ENCODE results near the gene ZFP3. TPM values are rescaled to one million over a fixed set of nuclear protein-coding genes. Genes with fewer than 3 reads are reported as not detected.

The ZFP3 gene
- total RNA-seq = 1.00 and 2.2 TPM in 2 replicates

DNA sequence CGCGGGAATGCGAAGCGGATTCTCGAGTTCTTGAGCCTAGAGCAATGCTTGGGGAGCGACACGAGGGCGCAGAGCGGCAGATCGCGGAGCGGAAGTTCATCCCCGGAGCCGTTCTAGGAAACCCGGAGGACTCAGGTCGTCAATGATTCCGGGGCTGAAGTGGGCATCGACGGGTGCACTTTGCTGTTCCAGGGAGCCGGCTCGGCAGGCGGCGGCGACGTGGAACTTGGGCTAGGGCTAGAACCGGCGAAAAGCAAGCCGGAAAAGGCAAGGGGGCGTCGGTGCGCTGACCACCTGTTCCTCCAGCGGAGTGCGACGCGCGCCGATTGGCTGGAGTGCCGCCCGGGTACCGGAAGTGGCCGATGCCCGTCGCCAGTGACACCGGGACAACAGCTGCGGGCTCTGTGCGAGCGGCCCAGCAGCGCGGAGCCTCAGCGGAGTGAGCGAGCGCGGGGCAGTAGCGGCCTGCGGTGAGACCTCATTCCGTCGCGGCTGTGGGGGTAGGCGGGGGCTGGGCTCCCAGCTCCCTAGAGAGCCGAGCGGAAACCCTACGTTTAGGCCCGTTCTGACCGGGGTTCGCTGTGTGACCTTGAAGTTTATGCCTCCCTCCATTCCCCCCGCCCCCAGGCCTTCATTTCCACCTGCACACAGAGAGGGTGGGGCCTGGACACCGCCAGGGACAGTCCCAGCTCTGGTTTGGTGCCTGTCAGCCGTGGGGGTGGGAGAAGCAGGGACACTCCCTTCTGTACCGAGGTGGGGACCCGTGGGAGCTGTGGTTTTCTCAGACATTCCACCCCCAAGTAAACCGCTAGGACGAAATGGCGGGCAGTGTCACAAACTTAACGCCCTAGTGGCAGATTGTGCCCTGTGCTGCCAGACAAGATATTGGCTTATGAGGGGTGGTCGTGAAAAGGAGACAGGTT, at the start of gene ZFP3:
Gene ZFP3 (plus strand): TSS at position 362 of the 923 bp plus-strand sequence. CDS start 13,038 bp downstream, outside the sequence.

GRCh38 chr17:5035315-5035714, 43.0 kb upstream of the ZFP3 start, which contains the start of gene SLC52A1:
Gene SLC52A1 (minus strand): TSS chr17:5035426. CDS start chr17:5034606, 820 bp downstream.

DNA sequence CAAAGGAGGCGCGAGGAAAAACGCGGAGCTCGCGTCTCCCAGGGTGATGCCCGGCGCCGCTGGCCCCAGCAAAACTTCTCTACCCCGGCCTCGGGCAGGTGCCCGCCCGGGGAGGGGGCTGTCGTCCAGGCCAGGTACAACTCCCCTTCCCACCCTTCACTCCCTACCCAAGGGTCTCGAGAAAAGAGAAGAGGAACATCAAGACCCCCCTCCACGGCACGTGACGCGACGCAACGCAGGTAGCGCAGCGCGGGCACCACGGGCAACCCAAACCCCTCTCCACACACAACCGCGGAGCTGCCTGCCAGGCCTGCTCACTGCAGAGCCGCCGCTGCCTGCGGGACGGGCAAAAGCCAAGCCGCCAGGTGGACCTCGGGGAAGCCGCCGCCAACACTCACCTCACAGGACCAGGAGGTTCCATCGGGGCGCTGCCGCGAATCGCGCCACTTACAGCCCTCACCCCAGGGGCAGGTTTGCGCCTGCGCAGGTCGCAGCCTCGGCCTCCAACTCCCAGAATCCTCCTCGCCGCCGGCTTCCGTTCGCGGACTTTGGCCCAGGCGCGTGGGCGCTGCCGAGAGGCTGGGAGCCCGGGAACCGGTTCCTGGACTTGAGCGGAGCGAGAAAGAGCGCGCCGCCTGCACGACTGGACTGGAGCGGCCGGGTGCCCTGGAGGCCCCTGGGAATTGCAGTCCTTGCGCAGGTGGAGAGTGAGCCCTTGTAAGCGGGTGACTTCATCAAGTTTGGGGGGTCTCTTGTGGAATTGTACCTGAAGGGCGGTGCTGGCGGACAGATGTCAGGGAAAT, 33.3 kb downstream of the ZFP3 start, which contains the start of gene ZNF232:
Gene ZNF232 (minus strand): TSS at position 477 of the 803 bp plus-strand sequence. CDS start 56 bp downstream, at position 421.

GRCh38 chr17:5115673-5116651, 37.7 kb downstream of the ZFP3 start, which contains the start of gene USP6:
Gene USP6 (plus strand): TSS chr17:5116032. CDS start chr17:5130368, 14,336 bp downstream.

Other genes starting within 250 kb of the ZFP3 start
- gene MINK1, start 245.1 kb upstream of the ZFP3 start, total RNA-seq = 19.1 and 33.9 TPM in 2 replicates
- gene C17orf107, start 178.9 kb upstream of the ZFP3 start, total RNA-seq = 4.3 and 5.4 TPM in 2 replicates
- 0.31 and 0.54 TPM in 2 replicates for gene CHRNE, start 175.4 kb upstream of the ZFP3 start, total RNA-seq
- not detected in 2 replicates for gene GP1BA, start 146.2 kb upstream of the ZFP3 start, total RNA-seq
- gene SLC25A11, start 138.4 kb upstream of the ZFP3 start, total RNA-seq = 33.8 and 39.6 TPM in 2 replicates
- gene RNF167, start 138.2 kb upstream of the ZFP3 start, total RNA-seq = 34.7 and 41.7 TPM in 2 replicates
- gene PFN1, start 129.9 kb upstream of the ZFP3 start, total RNA-seq = 435 and 543 TPM in 2 replicates
- 1.00 and 8.8 TPM in 2 replicates for gene ENO3, start 127.3 kb upstream of the ZFP3 start, total RNA-seq
- gene SPAG7, start 110.7 kb upstream of the ZFP3 start, total RNA-seq = 42.2 and 43.9 TPM in 2 replicates
- gene CAMTA2, start 90.8 kb upstream of the ZFP3 start, total RNA-seq = 11.2 and 16.0 TPM in 2 replicates
- 0.19 and 0.68 TPM in 2 replicates for gene INCA1, start 80.9 kb upstream of the ZFP3 start, total RNA-seq
- 24.5 and 27.6 TPM in 2 replicates for gene KIF1C, start 80.5 kb upstream of the ZFP3 start, total RNA-seq
- gene SLC52A1, start 43.0 kb upstream of the ZFP3 start, total RNA-seq = not detected in 2 replicates
- 2.6 and 5.4 TPM in 2 replicates for gene ZNF232, start 33.4 kb downstream of the ZFP3 start, total RNA-seq
- gene USP6, start 37.6 kb downstream of the ZFP3 start, total RNA-seq = 0.05 TPM in 1 of 2 replicates, not detected in the other
- gene ZNF594, start 113.4 kb downstream of the ZFP3 start, total RNA-seq = 2.3 and 4.3 TPM in 2 replicates
- not detected in 2 replicates for gene SCIMP, start 156.4 kb downstream of the ZFP3 start, total RNA-seq
- gene RABEP1, start 203.8 kb downstream of the ZFP3 start, total RNA-seq = 22.7 and 27.8 TPM in 2 replicates

All from cardiac ventricle fibroblast (primary cell).